ENCODE data around the gene REEP1. TPM values are rescaled to one million over a fixed set of nuclear protein-coding genes. Genes with fewer than 3 reads are reported as not detected.

REEP1 gene
- total RNA-seq, 1 experiment from 2014 or later, result 0.23 TPM

DNA sequence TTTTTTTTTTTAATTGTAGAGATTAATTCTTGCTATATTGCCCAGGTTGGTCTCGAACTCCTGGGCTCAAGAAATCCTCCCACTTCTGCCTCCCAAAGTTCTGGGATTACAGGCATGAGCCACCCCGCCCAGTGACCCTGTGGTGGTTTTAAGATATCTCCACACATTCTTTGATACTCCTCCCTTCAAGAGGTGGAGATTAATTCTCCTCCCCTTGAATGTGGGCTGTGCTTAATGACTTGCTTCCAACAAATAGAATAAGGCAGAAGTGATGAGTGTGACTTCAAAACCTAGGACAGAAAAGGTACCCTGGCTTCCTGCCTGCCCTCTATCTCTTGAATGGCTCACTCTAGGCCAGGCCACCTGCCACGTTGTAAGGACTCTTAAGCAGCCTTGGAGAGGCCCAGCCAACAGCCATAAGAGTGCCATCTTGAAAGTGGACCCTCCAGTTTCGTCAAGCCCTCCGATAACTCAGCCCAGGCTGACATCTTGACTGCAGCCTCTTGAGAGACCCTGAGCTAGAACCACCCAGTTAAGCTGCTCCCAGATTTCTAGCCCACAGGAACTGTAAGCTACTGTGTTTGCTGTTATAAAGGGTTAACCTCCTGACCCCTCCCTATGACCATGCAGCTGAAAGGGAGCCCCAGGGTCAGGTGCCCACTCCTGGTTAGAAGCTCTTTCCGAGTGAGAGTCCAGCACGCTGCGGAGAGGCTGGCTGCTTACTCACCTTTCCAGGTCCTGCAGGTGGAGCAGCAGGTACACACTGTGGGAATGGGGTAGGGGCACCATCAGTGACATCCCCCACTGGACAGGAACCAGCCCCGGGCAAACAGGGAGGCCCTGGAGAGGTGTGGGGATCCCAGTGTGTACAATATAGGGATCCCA lies 110.5 kb downstream of the REEP1 start:
- POLR2A ChIA-PET, result no interaction called here
- H3K27me3 ChIP-seq (ENCODE audit: control insufficient read depth, insufficient read depth, low read length), result no peaks in the 10 kb centered on the region
- no peak overlapping the region for H3K27ac ChIP-seq (ENCODE audit: low read length)
- CTCF ChIA-PET, result no interaction called here
- H3K4me3 ChIP-seq (ENCODE audit: low read depth in 2 of 2, low read length in 2 of 2), result no peak overlapping the region
- no peaks in the 10 kb centered on the region for H3K9me3 ChIP-seq (ENCODE audit: control insufficient read depth, insufficient read depth, low read depth, low read length)
- no peak for DNase-seq (ENCODE audit: low read depth, low spot score)
- intact Hi-C loops (cut with micrococcal nuclease; ENCODE audit: unreplicated experiment), result no loop called here
- no peaks in the 10 kb centered on the region for H3K36me3 ChIP-seq (ENCODE audit: control insufficient read depth, insufficient read depth, low read length)
- no TSS peak for BruUV-seq (replicated peaks)
- TF ChIP-seq SIN3A (IDR thresholded peaks at IDR 0.05; ENCODE audit: borderline replicate concordance, insufficient read depth, low read depth, low read length) (no peak), POLR2AphosphoS5 (IDR thresholded peaks at IDR 0.05; ENCODE audit: low read depth, low read length) (no peak), TCF7L2 (IDR thresholded peaks at IDR 0.05; ENCODE audit: low read depth, low read length) (no peak)
- TF ChIP-seq, protein P1, sequence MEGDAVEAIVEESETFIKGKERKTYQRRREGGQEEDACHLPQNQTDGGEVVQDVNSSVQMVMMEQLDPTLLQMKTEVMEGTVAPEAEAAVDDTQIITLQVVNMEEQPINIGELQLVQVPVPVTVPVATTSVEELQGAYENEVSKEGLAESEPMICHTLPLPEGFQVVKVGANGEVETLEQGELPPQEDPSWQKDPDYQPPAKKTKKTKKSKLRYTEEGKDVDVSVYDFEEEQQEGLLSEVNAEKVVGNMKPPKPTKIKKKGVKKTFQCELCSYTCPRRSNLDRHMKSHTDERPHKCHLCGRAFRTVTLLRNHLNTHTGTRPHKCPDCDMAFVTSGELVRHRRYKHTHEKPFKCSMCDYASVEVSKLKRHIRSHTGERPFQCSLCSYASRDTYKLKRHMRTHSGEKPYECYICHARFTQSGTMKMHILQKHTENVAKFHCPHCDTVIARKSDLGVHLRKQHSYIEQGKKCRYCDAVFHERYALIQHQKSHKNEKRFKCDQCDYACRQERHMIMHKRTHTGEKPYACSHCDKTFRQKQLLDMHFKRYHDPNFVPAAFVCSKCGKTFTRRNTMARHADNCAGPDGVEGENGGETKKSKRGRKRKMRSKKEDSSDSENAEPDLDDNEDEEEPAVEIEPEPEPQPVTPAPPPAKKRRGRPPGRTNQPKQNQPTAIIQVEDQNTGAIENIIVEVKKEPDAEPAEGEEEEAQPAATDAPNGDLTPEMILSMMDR (IDR thresholded peaks at IDR 0.05), result no peak
- TF ChIP-seq, protein P2, sequence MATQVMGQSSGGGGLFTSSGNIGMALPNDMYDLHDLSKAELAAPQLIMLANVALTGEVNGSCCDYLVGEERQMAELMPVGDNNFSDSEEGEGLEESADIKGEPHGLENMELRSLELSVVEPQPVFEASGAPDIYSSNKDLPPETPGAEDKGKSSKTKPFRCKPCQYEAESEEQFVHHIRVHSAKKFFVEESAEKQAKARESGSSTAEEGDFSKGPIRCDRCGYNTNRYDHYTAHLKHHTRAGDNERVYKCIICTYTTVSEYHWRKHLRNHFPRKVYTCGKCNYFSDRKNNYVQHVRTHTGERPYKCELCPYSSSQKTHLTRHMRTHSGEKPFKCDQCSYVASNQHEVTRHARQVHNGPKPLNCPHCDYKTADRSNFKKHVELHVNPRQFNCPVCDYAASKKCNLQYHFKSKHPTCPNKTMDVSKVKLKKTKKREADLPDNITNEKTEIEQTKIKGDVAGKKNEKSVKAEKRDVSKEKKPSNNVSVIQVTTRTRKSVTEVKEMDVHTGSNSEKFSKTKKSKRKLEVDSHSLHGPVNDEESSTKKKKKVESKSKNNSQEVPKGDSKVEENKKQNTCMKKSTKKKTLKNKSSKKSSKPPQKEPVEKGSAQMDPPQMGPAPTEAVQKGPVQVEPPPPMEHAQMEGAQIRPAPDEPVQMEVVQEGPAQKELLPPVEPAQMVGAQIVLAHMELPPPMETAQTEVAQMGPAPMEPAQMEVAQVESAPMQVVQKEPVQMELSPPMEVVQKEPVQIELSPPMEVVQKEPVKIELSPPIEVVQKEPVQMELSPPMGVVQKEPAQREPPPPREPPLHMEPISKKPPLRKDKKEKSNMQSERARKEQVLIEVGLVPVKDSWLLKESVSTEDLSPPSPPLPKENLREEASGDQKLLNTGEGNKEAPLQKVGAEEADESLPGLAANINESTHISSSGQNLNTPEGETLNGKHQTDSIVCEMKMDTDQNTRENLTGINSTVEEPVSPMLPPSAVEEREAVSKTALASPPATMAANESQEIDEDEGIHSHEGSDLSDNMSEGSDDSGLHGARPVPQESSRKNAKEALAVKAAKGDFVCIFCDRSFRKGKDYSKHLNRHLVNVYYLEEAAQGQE (IDR thresholded peaks at IDR 0.05; ENCODE audit: insufficient read depth in 1 of 2, low read depth in 2 of 2, low read length in 1 of 2), result no peak
- no peak for ATAC-seq
- no peaks in the 10 kb centered on the region for H3K4me1 ChIP-seq (ENCODE audit: control insufficient read depth, insufficient read depth, low read length)
- in situ Hi-C loops (cut with HindIII; ENCODE audit: low pct_unique_long_range_greater_than_20kb, low sequenced_read_pairs), result no loop called here

DNA sequence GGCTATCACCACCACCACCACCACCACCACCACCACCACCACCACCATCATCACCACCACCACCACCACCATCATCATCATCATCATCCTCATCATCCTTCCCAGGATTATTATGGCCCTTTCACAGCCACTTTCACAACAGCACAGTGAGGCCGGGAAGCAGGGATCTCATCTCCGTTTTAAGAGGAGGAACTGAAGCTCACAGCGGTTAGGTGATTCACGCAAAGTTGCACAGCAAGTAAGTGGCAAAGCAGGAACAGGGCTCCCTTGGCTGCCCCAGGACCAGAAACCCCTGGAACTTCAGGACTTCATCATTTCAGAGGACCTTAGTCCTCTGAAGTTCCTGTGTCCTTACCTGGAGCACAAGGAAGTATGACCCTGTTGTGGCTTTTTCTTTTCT lies 111.4 kb downstream of the REEP1 start:
- Histone ChIP-seq H3K9me3 (ENCODE audit: control insufficient read depth, insufficient read depth, low read depth, low read length) (no peaks in the 10 kb centered on the region), H3K4me1 (ENCODE audit: control insufficient read depth, insufficient read depth, low read length) (no peaks in the 10 kb centered on the region), H3K27me3 (ENCODE audit: control insufficient read depth, insufficient read depth, low read length) (no peaks in the 10 kb centered on the region), H3K27ac (ENCODE audit: low read length) (no peak overlapping the region), H3K4me3 (ENCODE audit: low read depth in 2 of 2, low read length in 2 of 2) (no peak overlapping the region), H3K36me3 (ENCODE audit: control insufficient read depth, insufficient read depth, low read length) (no peaks in the 10 kb centered on the region)
- no peak for DNase-seq (ENCODE audit: low read depth, low spot score)
- in situ Hi-C loops (cut with HindIII; ENCODE audit: low pct_unique_long_range_greater_than_20kb, low sequenced_read_pairs) (no loop called here), intact Hi-C loops (cut with micrococcal nuclease; ENCODE audit: unreplicated experiment) (no loop called here)
- no peak for ATAC-seq
- CTCF ChIA-PET, result no interaction called here
- TF ChIP-seq, protein P1 (IDR thresholded peaks at IDR 0.05), result no peak
- no peak for TF ChIP-seq SIN3A (IDR thresholded peaks at IDR 0.05; ENCODE audit: borderline replicate concordance, insufficient read depth, low read depth, low read length)
- TF ChIP-seq, protein P2 (IDR thresholded peaks at IDR 0.05; ENCODE audit: insufficient read depth in 1 of 2, low read depth in 2 of 2, low read length in 1 of 2), result no peak
- no peak for TF ChIP-seq TCF7L2 (IDR thresholded peaks at IDR 0.05; ENCODE audit: low read depth, low read length)
- no peak for TF ChIP-seq POLR2AphosphoS5 (IDR thresholded peaks at IDR 0.05; ENCODE audit: low read depth, low read length)
- no TSS peak for BruUV-seq (replicated peaks)
- POLR2A ChIA-PET, result no interaction called here

Data from Panc1 (cell line).